Germinal center (tissue), 1 donor: ENCODE data around the gene PPY.
"Not testable (repeated sequence)": the region's sequence is repeated elsewhere in the genome, so short reads cannot be mapped to it uniquely, and the experiment has no call there.

Source experiments
- DNase-seq: peaks from one replicate; pipeline ENCODE4 v3.0.0; 2012; ENCODE audit warnings: mixed read lengths, low spot score

PPY gene, protein sequence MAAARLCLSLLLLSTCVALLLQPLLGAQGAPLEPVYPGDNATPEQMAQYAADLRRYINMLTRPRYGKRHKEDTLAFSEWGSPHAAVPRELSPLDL

DNA sequence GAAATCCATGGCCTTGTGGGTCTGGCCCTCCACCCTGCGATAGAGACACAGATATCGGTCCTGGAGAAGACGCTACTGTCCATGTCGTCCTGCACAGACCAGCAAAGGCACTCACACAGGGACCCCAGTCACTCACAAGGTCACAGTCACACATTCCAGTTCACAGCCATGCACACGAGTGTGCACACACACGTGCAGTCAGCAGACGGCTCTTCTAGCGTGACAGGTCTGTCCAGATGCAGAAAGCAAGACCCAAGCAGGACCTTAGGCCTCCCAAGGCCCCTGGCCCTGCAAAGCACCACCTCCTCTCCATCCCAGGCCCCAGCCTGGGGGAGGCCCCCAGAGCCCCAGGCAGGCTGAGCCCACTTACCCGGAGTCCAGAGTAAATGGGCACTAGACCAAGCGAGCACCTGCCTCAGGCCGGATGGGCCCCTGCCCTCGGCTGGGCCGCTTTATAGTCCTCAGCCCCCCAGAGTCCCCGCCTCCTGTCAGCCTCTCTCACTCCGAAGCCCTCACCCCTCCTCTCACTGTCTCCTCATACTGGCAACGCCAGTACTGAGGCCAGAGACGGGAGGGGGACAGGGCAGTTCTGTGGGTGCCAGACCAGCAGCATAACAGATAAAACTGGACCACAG lies at the start of gene PPY:
PPY (minus strand) TSS at position 426 of the 635 bp plus-strand sequence. CDS start 822 bp downstream, outside the sequence.
- DNase-seq, result no peak

DNA sequence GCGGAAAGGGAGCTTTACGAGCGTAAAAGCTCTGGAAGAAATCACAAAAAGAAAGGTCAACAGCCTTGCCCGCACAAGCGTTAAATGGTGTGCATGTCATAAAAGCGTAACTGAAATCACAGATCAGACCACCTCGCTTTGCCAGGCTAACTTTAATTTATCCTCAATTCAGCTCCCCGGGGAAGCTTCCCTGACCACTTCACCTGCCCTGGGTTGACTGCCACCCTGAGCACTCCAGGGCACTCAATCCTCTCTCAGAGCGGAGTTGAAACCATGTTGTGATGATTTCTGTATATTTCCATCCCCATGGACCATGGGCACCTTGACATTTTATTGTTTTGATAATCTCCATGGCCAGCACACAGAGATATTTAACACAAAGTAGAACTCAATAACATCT lies 46.0 kb upstream of the PPY start:
- no peak for DNase-seq

DNA sequence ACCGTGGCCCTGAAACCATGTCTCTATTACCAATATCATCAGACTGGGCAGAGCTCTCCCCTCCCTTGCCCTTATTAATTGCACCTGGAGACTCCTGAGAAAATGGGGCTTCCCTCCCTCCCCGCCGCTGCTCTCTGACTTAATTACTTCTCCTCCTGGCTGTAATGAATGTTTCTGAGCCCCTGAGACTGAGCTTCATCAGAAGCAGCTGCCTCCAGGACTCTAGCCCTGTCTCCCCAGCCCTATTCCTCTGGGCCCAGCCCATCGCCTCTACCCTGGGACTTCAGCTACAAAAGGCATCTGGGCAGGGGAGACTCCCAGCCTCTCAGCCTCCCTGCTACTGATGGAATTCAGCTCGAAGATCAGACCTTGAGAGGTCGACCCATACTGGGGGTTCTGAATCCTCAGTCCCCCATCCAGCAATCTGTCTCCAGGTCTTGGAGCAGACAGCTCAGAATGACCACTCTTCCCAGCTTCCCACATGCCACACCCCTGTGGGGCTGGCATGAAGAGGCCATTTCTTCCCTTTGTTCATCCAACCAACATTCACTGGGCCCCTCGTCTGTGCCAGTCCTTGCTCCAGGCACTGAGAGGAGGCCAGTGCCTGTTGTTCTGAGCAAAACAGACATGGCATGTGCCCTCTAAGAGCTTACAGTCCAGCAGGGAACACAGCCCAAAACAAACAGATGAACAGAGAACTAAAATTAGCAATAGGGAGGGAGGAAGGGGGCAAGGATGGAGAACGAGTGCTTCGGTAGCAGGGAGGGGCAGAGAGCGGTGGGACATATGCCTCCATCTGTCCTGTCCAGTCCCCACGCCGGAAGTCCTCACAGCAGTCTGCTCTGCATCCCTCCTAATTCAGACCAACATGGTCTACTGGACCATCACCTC lies 45.1 kb upstream of the PPY start:
- DNase-seq, result no peak

DNA sequence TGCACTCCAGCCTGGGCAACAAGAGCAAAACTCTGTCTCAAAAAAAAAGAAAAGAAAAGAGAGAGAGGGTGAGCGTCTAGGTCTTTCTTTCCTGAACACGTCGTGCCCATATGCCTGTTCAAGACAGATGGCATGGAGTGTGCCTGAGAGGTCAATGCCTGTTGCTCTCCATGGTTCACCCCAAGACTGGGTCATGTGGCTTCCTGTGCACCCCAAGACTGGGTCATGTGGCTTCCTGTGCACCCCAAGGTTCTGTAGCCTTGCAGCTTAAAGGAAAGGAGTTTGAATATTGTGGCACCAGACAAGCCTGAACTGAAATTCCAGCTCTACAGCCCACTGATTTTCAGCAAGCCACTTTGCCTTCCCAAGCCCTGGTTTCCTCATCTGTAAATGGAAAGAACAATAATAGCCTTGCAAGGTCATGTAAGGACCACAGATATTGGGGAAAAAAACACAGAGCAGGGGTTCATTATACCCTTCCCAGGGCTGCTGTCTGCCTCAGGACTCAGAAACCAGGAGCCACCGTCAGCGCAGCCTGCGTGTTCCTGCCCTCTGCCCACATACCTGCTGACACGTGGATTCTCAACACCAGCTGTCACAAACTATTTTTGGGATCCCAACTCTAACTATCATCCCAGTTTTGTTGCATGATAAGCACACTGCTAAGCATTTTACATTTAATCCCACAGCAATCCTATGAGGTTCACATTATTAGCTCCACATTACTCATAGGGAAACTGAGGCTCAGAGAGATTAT lies 44.1 kb upstream of the PPY start:
- DNase-seq, result no peak

DNA sequence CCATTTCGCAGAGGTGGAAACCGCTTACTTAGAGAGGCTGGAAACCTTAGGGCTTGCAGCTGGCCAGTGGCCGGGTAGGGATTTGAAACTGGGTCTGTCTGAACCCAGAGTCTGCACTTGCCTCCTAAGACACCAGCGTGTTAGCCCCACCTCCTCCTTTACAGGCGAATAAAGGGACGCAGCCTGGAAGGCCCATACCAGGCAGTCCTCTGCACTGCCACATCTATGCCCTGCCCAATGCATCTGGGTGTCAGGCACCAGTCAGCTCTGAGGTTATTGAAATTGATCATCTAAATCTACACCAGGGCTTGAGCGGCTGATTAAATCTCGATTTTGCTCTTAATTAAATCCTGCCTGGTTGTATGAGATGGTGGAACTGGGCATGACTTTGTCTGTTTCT lies 42.2 kb upstream of the PPY start:
- DNase-seq, result no peak

DNA sequence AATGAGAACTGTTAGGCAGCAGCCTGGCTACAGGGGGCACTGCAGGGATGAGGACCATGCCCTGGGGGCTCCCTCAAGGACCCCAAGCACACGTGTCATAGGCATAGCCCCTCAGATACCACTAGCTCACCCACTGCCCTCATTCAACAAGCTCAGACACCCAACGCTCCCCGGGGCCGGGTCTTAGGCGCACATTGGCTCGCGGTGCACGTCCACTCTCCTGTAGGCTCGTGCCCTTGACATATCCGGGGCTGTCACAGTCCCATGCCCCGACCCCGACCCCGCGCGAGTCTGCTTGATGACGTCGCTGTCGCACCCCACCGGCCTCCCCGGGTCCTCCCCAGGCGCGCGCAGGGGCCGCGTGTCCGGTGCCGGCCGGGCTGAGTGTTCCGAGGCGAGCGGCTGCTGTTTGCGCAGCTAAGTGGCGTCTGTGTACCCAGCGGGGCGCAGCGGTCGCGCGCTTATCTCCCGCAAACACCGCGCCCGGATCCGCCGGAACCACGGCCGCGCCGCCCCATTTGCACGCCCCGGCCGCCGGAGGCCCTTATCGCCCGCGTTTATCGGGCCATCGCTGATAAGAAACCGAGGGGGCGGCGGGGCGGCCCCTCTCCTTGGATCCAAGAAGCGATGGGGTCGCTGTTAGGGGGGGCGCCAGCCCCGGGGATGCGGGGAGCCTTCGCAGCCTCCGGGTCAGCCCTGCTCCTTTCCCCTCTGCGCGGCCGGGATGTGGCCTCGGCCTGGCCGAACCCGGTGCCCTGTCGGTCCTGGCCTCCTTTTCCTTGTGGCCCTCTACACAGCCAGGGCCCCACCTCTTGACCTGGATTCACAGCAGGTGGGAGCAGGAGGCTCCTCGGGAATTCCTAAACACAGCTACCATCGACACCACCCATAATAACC lies 41.5 kb upstream of the PPY start:
- no peak for DNase-seq

DNA sequence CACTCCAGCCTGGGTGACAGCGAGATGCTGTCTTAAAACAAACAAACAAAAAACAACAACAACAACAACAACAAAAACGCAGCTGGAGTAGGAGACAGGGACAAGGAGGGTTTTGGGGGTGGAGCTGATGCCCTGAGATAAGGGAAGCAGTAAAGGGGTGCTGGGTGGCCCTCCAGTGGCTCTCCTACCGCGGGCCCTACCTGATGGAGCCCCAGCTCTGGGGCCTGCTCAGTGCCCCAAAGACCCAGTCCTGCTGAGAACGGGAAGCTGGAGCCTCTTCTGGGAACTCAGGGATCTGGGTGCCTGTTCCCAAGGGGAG lies 40.9 kb upstream of the PPY start:
- DNase-seq, result no peak

DNA sequence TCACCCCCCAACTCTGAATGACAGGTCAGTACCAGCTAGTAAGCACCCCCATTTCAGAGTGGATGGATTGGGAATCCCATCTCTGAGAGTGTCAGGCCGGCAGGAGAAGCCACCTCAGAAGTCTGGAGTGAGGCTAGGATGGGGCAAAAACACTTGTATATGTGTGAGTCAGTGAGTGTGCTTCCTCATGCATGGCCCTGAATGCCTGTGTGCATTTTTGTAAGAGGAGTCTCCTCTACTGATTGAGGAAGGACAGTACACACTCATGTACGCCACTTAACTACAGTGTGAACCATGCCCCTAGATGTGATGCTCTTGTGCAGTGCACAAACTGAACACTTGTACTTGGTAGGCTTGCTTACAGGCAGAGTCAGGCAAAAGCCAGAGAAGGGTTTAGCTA lies 39.9 kb upstream of the PPY start:
- no peak for DNase-seq

DNA sequence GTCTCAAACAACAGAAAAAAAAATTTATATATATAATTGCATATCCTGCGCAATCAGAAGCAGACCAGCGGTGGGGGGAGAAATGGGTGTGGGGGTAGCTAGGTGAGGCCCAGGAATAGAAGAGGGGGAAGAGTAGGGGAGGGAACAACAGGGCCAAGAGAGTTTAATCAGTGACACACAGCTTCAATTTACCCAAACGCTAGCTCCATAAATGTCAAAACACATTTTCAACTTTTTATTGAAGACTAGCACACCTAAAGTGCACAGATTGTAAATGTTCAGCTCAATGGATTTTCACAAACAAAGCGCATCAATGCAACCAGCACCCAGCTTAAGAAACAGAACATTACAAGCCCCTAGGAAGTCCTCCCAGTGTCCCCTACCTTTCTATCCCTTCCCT lies 37.4 kb upstream of the PPY start:
- no peak for DNase-seq

DNA sequence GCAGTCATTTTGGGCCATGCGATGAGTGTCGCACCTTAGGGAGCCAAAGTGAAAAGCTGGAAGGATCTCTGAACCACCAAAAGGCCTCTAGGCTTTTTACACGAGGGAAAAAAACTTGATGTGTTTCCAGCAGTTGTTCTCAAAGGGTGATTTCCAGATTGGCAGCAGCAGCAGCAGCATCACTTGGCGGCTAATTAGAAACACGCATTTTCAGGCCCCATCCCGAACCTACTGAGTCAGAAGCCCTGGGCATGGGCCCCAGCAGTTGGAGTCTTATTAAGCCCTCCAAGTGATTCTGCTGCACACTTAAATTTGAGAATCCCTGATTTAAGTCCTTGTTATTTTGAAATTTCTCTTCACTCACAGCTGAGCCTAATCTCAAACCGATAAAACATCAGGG lies 36.7 kb upstream of the PPY start:
- DNase-seq, result no peak

DNA sequence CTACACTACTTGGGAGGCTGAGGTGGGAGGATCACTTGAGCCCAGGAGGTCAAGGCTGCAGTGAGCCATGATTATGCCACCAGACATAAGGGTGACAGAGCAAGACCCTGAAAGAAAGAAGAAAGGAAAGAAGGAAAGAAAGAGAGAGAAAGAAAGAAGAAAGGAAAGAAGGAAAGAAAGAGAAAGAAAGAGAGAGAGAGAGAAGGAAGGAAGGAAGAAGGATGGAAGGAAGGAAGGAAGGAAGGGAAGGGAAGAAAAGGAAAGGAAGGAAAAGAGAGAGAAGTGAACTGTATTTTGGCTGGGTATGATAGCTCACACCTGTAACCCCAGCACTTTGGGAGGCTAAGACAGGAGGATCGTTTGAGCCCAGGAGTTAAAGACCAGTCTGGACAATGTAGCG lies 35.8 kb upstream of the PPY start:
- no peak for DNase-seq

DNA sequence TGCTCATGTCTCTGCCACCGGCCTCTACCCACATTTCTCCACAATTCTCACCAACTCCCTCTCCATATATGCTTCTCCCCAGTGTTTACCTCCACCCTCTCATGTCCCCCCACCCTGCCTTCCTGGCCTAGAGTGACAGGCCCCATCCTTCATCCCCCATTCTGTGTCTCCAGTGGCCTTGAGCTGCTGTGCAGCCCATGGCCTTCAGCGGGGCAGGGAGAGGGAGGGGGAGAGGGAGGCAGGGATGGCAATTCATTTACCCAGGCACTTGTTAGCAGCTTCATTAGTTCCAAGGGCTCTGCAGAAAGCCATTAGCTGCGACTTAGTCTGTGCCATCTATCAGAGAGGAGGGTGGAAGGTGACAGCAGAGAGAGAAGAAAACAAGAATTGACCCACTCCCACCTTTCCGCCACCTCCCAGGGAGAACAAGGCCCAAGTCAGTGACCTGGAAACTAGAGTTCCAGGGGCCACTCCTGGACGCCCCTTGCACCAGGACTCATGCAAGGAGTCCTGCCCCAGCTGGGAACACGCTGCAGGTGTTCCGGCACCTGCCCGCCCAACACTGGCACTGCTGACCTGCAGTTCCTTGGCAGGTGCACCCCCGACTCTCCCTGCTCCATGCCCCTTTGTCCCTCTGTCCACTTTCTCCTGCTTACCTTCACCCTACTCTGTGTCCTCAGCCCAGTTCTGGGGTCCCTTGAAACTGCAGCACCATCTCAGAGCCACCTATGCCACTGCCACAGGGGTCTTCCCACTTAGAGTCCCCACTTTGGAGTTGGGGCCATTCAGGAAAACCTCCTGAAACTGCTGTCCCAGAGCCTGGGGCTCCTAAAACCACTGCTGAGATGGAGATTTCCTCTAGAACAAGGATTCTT lies 34.9 kb upstream of the PPY start:
- no peak for DNase-seq

DNA sequence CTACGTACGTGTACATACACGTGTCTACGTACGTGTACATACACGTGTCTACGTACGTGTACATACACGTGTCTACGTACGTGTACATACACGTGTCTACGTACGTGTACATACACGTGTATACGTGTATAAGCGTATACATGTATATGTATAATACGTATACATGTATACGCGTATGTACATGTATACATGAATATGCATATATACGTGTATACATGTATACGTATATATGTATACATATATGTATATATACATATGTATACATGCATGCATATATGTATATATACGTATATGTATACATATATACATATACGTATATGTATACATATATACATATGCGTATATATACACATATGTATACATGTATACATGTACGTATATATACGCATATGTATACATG lies 33.6 kb upstream of the PPY start:
- no peak for DNase-seq

DNA sequence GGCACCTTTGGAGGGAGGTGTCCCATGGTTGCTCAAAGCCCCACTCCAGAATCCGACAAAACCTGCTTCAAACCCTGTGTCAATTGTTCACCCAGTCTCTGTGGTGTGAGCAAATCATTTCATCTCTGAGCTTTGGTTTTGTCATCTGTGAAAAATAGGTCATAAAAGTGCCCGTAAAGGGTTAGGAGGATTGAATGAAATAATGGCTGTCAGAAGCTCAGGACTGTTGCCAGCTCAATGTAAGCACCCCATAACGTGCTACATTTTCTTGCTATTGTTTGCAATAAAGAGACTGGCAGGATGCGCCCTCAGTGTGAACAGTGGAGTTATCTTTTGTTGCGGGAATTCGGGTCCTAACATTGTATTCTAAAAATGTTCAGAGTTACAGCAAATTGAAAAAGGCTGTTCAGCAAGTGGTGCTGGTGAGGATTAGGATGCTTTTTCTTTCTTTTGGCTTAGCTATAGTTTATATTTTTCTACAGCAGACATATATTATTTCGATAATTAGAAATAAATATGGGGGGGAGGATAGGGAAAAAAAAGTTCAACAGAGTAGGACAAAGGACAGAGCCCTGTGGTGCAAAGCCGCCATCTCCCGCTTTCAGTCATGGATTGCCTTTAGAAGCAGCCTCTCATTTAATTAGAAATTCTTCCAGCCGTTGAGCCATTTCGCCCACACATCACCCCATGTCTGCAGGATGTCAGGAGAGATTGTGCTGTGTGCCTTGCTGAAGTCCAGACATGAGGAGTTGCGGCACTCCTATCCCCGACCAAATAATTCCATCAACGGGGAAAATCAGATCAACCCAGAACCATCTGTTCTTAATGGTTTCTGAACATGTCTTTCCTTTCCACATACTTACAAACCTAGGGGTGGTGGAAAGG lies 32.3 kb upstream of the PPY start:
- DNase-seq, result no peak

DNA sequence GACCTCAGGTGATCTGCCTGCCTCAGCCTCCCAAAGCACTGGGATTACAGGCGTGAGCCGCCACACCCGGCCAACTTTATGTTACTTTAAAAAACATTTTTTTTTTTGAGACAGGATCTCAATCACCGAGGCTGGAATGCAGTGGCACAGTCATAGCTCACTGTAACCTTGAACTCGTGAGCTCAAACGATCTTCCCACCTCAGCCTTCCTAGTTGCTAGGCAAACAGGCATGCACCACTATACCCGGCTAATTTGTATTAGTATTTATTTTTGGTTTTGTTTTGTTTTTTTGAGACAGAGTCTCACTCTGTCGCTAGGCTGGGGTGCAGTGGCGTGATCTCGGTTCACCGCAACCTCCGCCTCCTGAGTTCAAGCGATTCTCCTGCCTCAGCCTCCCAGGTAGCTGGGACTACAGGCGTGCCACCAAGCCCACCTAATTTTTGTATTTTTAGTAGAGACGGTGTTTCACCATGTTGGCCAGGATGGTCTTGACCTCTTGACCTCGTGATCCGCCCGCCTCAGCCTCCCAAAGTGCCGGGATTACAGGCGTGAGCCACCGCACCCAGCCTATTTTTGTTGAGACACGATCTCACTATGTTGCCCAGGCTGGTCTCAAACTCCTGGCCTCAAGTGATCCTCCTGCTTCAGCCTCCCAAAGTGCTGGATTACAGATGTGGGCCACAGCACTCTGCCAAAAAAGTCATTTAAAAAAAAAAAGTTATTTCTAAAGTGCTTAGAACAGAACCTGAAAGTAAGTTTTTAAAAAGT lies 30.4 kb upstream of the PPY start:
- DNase-seq, result not testable (repeated sequence)

DNA sequence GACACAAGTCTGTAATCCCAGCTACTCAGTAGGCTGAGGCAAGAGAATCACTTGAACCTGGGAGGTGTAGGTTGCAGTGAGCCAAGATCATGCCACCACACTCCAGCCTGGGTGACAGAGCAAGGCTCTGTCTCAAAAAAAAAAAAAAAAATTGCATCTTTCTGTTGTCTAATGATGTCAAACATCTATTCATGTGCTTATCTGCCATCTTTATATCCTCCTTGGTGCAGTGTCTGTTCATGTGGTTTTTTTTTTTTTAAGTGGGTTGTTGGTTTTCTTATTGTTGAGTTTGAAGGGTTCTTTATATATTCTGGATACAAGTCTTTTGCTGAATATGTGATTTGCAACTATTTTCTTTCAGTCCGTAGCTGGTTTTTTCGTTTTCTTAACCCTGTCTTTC lies 29.2 kb upstream of the PPY start:
- DNase-seq, result not testable (repeated sequence)

DNA sequence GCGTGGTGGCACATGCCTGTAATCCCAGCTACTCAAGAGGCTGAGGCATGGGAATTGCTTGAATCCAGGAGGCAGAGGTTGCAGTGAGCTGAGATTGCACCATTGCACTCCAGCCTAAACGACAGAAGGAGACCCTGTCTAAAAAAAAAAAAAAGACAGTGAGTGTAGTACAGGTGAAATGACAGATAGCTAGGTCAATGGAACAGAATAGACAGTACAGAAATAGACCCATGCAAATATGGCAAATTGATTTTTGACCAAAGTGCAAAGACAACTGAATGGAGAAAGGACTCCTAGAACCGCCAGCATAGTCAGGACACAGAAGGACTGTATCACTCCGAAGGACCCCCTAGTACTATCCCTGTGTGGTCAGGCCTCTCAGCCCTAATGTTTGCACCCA lies 28.1 kb upstream of the PPY start:
- DNase-seq, result no peak

DNA sequence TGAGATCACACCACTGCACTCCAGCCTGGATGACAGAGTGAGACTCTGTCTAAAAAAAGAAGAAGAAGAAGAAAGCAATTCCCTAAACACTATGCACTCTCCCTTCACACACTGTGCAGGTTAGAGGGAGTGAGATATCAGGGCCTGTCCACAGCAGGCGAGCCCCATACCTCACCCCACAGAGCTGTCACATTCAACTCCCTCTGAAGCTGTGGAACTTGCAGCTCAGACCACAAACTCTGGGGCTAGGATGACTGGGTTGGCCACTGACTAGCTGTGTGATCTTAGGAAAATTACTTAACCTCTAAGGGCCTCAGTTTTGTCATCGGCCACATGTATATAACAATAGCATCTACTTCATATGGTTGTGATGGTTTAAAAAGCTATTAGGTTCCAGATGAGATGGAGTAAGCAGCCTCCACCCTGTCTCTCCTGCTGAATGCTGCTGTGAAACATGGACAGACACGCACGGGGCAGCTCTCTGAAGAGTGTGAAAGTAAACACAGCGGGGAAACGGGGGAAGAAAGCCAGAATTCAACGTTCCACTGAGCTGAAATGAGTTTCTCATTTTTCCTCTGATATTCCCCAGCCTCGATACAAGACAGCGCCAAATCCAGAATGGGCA lies 25.1 kb upstream of the PPY start:
- no peak for DNase-seq

DNA sequence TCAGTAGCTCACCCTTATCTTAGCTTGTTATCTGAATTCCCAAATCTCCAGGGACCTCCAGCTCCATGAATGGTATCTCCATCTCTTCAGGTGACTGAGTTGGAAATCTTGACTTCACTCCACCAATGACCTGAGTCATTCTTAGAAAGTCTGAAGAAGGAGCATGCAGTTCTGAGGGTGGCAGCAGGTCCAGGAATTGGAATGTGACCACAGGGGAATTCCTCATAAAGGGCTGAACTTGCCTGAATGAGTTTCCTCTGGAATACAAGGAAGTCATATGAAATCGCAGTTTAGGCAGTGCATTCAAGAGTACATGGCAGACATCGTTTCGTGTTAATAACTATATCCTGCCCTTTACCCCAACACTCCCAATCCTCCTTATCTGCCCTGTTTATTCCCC lies 24.0 kb upstream of the PPY start:
- no peak for DNase-seq
